ENCODE measurements around the gene NCKAP5L.

DNA sequence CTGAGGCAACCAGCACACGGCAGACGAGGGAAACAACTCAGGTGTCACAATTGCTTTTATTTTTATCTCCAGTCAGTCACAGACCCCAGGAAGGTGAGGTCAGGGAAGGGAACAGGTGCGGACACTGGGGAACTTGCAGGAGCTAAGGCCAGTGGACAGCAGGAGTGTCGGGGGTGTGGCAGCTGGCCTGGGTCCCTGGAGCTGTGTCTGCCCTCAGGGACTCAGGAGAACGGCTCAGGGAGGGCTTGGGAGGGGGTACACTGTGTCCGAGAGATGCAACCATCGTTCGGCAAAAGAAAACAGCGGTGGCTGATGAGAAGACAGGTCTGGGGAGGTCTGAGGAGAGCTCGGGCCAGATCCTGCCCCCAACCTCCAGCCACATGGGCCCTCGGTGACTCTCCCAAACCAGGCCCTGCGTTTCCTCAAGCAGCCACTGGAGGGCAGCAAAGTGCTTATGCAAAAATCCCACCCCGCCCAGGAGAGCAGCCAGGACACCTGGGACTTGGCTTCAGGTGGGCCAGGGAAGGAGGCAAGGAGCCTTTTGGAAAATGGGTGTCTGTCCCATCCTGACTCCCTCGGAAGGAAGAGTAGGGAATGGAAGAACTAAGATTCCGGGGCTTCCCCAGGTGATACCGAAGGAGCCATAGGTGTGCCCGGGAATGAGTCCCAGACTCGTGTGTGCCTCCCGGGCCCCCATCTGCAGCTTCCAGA lies 38.8 kb upstream of the NCKAP5L start:
- TF ChIP-seq, protein P1, sequence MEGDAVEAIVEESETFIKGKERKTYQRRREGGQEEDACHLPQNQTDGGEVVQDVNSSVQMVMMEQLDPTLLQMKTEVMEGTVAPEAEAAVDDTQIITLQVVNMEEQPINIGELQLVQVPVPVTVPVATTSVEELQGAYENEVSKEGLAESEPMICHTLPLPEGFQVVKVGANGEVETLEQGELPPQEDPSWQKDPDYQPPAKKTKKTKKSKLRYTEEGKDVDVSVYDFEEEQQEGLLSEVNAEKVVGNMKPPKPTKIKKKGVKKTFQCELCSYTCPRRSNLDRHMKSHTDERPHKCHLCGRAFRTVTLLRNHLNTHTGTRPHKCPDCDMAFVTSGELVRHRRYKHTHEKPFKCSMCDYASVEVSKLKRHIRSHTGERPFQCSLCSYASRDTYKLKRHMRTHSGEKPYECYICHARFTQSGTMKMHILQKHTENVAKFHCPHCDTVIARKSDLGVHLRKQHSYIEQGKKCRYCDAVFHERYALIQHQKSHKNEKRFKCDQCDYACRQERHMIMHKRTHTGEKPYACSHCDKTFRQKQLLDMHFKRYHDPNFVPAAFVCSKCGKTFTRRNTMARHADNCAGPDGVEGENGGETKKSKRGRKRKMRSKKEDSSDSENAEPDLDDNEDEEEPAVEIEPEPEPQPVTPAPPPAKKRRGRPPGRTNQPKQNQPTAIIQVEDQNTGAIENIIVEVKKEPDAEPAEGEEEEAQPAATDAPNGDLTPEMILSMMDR (IDR thresholded peaks at IDR 0.05), result peak; percentile 94 to 99 (median 96)
- TF ChIP-seq POLR2AphosphoS5 (IDR thresholded peaks at IDR 0.05), result no peak
- TF ChIP-seq POLR2A (IDR thresholded peaks at IDR 0.05), result peak in 1 of 4 donors; percentile 26
- no peak for TF ChIP-seq EP300 (IDR thresholded peaks at IDR 0.05)
